HG02588 (cell line): Measurements from ENCODE around the gene AUTS2.

Experiments
- ATAC-seq: cut with Tn5 transposase; IDR thresholded peaks from one replicate; pipeline ENCODE4 v1.9.1; 2021; ENCODE audit warnings: mild to moderate bottlenecking, moderate library complexity; ENCODE audit not compliant: unreplicated experiment

Gene AUTS2

GRCh38 chr7:70416986-70417655 is 818.8 kb downstream of the AUTS2 start:
- ATAC-seq = no peak

GRCh38 chr7:70419526-70420380 is 821.5 kb downstream of the AUTS2 start:
- no peak for ATAC-seq

DNA sequence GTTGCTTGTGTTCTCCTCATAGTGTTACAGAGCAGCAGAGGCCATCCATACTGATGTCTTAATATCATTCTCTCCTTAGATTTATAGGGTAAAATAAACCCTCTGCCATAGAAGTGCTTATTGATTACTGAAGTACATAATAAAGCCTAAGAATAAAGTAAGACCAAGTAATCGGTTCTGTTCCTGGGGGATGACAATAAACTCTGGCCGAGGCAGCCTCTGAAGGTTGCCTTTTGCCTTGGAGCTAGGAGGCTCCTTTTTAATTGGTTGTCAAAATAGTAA is 822.0 kb downstream of the AUTS2 start:
- no peak for ATAC-seq

DNA sequence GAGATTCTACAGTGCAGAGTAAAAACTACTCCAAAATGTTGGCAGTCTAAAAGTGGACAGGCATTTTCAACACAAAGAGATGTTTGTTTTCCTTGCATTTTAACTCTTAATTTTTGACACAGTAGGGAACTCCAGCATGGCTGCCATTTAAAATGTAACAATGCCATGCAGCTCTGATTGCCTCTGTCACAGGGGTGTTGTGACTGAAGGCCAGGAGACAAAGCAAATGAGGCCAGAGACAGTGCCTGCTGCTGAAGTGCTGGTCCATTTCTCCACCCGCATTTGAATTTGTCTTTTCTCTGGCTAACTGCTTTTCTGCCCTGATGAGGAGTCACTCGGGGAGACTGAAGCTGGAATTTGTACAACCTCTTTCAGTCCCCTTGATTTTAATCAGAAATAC is 823.0 kb downstream of the AUTS2 start:
- ATAC-seq = no peak

DNA sequence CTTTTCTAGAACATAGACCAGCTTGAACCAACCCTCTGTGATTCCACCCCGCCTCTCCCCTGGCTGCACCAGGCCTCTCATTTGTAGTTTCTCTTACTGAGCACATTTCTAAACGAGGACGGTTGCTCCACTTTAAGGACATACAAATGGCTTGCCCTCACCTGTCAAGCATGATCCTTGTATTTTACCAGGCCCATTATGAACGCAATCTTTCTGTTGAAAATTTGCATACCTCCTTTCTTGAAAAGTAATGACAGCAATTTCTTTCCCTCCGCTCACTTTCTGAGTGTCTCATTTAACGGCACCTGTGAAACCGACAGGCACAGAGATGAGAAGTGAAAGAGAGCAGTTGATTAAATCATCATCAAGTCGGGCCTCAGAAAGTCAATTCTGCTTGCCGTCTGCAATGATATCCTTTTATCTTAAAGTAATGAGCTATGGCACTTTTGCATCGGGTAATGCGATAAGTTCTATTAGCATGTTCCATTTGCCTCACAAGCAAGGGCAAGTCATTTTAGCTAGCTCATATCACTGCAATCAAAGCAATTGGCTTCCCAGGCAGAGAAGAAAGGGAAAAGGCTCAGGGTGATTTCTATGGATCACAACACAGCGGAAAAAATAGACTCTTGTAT is 828.1 kb downstream of the AUTS2 start:
- ATAC-seq = no peak

- no peak for ATAC-seq
These were observed 834.3 kb downstream of the AUTS2 start for GRCh38 chr7:70432567-70433001.

DNA sequence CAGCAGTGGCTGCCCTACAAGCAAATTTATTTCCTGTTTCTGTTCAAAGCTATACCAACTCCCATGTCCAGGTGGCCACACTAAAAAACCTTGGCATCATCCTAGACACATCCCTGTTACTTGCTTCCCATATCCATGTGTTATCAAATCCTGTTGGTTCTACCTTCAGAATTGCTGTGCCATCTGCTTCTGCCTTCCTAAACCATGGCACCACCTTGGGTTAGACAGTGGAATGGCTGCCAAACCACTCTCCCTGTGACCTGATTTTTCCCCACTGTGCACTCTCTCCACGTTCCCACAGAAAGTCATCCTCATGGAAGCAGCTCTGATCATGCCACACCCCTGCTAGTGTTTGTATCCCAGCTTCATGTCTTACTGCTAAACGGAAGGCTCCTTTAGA is 836.1 kb downstream of the AUTS2 start:
- ATAC-seq = no peak

DNA sequence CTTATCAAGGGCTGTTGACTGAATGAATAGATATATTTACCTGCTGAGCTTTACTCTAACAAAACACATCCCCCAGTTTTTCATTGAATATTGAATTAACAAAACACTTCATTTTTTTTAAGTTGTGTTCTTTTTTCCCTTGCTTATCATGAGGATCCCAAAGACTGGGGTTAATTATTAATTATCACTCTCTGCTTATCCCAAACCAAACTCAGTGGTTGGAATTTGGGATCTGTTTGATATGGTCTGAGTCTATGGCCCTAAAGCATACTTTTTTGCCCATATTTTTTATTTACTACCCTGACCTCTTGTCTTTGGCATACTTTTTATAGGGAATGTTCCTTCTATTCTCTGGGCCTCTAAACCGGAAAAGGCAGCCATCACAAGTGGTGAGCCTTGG is 836.5 kb downstream of the AUTS2 start:
- no peak for ATAC-seq

GRCh38 chr7:70435634-70436033 is 837.4 kb downstream of the AUTS2 start:
- ATAC-seq = no peak

DNA sequence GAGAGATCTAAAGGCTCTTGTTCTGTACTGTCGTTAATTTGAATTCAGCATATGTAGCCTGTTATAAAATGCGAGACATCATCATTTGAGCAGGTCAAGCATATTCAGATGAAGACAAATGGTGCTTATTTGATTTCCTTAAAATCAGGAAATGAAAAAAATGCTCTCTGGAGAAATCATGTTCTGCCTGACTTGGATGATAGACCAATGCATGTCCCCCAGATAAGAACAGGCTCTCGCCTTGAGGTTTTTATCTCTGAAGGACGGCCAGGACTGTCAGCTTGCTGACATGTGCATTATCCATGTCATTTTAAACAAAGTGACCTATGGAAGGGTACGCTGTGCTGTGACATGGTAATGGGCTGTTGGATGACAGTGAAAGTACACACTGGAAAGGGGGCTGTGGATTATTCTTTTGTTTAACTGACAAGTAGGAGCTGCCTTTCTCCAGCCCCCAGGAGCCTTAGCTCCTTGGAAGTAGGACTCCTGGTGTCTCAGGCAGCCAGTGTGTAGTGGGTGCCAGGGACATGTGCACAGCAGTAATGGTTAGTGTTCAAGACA is 838.6 kb downstream of the AUTS2 start:
- no peak for ATAC-seq

DNA sequence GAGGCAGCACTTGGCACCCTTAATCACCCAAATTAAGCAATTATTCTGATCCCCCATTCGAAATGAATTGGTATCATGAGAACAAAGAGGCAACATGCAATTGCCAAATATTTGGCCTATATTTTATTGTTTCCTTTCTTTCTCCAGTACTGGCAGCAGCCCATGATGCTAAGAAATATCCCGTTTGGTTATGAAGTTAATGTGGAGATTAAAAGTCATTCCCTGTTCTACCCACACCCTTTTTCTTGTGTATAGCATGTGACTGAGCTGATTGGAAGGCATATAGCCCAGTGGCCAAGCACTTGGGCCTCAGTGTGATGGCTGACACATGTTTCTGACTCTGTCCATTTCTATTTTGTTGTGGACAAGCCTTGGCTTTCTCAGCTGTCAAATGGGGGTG is 841.4 kb downstream of the AUTS2 start:
- ATAC-seq = no peak

GRCh38 chr7:70446448-70447143 is 848.3 kb downstream of the AUTS2 start:
- ATAC-seq = no peak

DNA sequence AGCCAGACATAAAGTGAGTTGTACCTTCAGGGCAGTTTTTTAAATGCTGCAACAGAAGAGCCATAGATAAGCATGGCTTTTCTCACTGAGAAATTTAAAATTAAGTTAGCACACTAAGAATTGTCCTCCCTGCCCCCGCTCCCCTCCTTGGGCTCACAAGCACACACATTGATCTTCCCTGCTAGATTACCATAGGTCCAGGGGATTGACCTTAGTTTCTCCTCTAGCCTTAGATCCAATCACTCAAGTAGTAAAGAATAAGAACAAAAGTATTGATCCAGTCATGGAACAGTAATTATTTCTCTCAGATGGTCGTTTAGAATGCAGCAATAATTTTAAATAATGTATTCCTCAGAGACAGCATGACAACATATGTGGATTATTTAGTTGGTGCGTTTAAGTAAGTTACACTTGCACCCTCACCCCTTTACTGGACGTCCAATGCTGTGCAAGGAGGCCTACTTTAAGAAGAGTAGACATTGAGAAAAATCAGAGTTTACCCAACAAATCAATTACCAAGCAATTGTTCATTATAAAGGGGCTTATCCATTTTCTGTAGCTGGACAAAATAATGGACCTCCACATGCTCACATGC is 850.1 kb downstream of the AUTS2 start:
- ATAC-seq = no peak

GRCh38 chr7:70450731-70451130 is 852.5 kb downstream of the AUTS2 start:
- ATAC-seq = no peak

DNA sequence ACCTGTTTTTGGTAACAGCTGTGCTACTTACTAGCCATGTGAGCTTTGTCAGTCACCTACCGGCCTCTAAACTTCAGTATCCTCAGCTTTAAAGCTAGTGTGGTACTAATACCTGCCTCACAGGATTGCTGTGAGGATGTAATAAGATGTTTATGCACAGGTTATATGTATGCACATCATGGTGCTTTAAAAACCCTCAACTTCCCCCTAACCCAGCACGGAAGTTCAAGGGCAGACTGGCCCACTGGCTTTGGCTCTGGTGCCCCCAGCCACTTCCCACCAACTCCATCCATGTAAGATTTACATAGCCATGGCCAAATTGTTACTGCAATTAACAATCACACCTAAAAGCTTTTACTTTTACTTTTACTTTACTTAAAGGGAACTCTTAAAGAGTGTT is 857.6 kb downstream of the AUTS2 start:
- no peak for ATAC-seq

DNA sequence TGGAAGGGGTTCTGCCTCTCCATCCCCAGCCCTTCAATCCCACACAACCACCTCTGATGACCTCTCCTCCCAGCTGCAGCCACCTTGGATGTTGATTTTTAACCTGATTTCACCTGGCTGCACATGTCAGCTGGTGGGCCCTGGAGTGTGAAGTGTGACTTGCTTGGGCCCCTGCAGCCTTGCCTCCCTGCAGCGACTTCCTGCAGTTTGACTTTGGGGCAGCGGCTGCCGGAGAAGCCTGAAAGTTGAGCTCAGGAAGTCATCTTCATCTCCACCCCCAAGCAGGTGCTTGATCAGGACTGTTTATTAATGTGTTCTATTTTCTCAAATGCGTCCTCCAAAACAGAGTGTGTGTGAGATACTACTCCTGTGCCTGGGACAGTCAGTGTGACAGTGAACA is 858.4 kb downstream of the AUTS2 start:
- no peak for ATAC-seq

- ATAC-seq = no peak
These were observed 859.2 kb downstream of the AUTS2 start for GRCh38 chr7:70457482-70457881.

DNA sequence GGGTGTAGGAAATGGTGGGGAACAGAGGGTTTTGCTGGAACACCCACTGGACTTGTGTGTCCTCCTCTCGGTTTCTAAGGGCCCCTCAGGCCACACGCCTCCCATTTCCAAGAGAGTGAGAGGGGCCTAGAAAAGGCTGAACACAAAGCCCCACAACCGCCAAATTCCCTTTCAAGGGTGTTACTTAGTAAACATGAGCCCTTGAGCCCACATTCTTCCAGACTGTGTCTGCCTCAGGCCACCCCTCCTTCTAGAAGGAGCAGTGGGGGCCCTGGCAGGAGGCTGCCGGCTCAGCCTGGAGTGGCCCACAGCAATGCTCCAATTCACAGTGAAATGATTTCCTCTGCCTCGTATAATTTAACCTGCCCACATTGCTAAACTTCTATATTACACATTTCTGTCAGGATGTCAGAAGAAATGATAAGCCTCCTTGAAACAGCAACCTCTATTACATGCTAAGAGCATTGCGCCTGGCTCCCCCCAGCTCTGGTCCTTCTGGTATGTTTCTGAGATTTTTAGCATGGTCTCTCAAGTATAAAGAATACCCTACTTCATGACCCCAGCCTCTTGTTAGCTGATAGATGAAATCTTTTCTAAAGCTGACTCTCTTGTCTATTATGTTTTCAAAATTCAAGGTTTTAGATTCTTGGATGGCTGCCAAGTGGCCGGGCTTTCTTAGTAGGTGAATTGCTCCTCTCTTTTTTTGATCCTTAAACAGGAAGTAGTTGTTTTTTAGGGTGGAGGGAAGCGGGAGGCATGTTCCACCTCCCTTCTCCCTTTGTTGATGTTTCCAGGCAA is 859.8 kb downstream of the AUTS2 start:
- no peak for ATAC-seq

DNA sequence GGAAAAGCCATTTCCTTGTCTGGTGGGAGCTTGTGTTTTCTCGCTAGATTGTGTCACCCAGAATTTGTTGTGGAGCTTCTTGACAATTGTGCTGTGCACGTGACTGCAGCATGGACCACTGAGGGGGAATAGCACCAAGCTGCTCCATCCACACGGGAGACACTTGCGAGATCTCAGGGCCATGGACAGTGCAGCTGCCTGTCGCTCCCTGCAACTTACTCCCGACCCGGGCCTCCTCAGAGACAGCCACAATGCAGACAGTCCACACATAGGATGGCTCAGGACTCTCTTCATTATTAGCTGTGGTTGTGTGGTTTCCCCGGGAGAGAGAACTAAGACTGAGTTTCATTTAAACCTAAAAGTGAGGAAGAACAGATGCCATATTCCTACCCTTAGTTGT is 860.5 kb downstream of the AUTS2 start:
- no peak for ATAC-seq

DNA sequence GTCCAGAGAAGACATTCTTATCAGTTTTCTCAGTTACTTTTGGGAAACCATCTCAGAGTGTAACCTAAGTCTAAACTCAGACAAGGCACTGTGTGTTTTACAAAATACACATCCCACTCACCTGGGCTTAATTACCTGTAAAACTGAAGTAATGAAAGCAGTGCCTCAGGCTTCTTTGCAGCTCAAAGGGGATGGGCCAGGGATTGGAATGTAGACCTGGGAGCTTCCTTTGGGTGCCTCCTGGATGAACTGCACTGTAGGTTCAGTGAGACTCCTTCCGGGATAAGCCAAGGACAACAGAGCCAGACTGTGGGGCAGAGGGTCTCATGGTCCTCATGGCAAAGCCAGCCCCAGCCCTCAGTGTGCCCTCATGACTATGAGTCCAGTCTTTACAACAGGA is 861.3 kb downstream of the AUTS2 start:
- no peak for ATAC-seq
